Glomerular endothelial cell (primary cell): Measurements from ENCODE around the gene FAM210A. TPM values are rescaled to one million over a fixed set of nuclear protein-coding genes. Genes with fewer than 3 reads are reported as not detected.
A peak's percentile ranks its signal among the peaks of the same experiment; 100 is the strongest.
"Not testable (repeated sequence)": the region's sequence is repeated elsewhere in the genome, so short reads cannot be mapped to it uniquely, and the experiment has no call there.

Experiments
- DNase-seq: peaks from one replicate; pipeline ENCODE4 v3.0.0-alpha.2; 2011; ENCODE audit warnings: low read depth, low spot score; ENCODE audit errors: extremely low read depth
- total RNA-seq: library from RNA; depleted of rRNA; stranded (reverse); fragments of >200 nt; gene quantifications from 2 replicates; pipeline ENCODE4 v1.2.3, GENCODE V29; 2015

The FAM210A gene, protein sequence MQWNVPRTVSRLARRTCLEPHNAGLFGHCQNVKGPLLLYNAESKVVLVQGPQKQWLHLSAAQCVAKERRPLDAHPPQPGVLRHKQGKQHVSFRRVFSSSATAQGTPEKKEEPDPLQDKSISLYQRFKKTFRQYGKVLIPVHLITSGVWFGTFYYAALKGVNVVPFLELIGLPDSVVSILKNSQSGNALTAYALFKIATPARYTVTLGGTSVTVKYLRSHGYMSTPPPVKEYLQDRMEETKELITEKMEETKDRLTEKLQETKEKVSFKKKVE
- 5.4 and 9.9 TPM in 2 replicates for total RNA-seq

DNA sequence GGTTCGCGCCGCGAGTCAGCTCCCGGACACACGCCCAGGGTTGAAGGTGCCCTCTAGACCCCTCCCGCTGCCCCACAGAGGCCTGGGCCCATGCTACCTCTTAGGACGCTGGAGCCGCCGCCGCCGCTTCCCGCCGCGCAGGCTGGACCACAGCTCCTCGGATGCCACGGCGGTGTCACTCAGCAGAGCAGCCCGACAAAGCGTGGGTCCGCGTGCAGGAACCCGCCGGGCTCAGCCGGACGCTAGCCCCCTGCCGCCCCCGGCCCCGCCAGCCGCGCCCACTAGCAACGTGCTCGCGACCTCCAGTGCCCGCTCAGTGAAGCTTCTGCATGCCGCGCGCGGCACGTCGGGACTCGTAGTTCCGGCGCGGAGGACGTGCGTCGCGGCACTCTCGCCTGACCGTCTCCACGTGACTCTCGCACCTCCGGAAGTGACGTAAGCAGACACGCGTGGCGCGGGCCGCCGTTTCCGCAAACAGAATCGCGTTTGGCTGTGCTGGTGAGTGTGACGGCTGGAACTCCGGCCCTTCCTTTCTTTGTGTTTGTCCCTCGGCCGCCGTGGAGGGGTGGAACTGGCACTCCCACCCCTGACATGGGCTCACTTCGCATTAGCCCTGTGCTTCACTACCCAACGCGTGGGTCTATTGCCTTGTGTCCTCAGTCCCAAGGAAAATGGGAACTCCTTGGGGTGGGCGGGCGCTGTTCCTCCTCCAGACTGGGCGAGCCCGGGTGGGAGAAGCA is at the start of gene FAM210A, which contains the start of gene RNMT:
FAM210A (minus strand) TSS at position 327 of the 740 bp plus-strand sequence. CDS start 44,481 bp downstream, outside the sequence.
RNMT (plus strand) TSS at position 442 of the 740 bp plus-strand sequence. CDS start 4,845 bp downstream, outside the sequence.
- peak; percentile 68 for DNase-seq

DNA sequence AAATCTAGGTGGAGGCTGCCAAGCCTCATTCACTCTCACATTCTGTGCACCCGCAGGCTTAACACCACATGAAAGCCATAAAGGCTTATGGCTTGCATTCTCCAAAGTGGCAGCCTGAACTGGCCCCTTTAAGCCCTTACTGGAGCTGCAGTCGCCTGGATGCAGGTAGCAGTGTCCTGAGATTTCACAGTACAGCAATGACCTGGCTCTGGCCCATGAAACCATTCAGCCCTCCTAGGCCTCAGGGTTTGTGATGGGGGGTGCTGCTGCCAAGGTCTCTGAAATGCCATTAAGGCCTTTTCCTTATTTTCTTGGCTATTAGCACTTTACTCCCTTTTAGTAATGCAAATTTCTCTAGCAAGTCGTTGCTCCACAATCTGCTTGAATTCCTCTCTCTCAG is 48.7 kb upstream of the FAM210A start:
- DNase-seq = no peak

- DNase-seq = no peak
Observed at GRCh38 chr18:13762690-13763439, 36.5 kb upstream of the FAM210A start.

DNA sequence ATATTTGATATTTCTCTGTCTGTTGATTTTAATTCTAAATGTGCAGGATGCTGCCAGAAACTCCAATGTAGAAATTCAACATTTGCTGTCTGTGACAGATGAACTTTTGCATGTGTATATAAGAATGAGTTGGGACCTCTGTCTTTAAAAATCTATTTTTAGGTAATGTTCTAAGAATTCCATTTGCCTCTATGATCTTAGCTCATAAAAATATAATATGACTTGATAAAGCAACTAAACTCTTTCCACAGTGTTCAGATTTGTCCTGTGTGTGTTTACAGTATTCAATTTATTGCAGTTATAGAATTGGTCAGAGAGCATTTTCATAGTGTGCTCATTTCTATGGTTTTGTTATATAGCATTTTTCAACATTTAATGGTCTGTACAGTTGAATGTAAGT is 33.7 kb upstream of the FAM210A start:
- no peak for DNase-seq

DNA sequence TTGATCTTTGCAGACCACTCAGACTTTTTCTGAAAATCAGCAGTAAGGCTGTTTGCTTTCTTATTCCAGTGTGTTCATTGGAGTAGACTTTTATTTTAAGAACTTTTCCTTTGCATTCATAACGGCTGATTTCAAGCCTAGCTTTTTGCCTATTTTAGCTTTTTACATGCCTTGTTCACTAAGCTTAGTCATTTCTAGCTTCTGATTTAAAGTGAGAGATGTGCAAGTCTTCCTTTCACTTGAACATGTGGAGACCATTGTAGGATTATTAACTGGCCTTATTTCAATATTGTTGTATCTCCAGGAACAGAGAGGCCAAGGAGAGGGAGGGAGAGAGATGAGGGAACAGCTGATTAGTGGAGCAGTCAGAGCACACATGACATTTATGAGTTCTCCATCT is 32.3 kb upstream of the FAM210A start:
- DNase-seq = no peak

DNA sequence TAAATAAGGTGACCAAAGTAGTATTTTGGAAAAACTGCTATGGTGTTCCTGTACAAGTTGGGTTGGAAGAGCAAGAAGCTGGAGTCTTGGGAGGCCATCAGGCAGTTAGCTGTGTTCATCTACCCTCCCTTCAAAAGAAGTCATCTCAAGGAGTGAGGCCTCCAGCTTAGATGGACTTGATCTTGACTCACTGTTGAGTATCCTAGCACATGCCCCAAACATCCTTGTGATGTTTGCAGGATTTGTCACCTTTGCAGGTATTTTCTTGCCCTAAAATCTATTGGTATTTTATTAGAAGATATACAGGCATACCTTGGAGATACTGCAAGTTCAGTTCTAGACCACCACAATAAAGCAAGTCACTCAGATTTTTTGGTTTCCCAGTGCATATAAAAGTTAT is 30.3 kb upstream of the FAM210A start:
- DNase-seq = no peak

GRCh38 chr18:13756261-13756660 is 29.9 kb upstream of the FAM210A start:
- no peak for DNase-seq

GRCh38 chr18:13751599-13751998 is 25.2 kb upstream of the FAM210A start:
- DNase-seq = not testable (repeated sequence)

DNA sequence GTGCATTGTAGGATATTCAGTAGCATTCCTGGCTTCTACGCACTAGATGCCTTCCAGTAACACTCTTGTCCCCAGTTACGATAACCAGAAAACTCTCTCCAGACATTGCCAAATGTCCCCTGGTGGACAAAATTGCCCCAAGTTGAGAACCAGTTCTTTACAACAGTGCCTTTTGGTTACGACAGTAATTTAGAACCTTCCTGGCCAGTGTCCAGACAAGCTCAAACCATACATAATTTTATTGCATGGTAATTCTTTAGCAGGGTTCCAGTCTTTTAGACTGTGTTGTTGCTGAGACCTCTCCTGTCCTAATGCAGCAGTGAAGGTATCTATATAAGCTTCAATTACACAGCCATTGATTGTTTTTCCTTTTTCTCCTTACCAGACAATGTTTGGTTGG is 20.3 kb upstream of the FAM210A start:
- DNase-seq = no peak

DNA sequence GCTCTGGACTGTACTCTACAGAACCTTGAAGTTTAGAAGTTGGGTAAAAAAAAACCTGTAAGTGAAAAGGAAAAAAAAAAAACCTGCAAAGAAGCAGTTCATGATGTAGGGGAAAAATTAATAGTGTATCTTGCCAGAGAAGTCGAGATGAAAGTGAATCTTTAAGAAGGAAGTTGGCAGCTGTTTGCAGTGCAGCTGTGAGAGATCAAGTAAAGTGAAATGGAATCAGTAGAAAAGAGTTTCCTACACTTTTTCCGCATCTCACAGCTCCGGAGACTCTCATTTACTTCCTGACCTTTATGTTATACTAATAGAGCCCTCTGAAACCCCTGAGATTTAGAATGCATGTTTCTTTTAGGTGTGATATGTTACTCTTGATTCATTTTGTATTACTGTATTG is 19.3 kb upstream of the FAM210A start:
- no peak for DNase-seq

- no peak for DNase-seq
Observed at GRCh38 chr18:13735681-13736080, 9.3 kb upstream of the FAM210A start.

DNA sequence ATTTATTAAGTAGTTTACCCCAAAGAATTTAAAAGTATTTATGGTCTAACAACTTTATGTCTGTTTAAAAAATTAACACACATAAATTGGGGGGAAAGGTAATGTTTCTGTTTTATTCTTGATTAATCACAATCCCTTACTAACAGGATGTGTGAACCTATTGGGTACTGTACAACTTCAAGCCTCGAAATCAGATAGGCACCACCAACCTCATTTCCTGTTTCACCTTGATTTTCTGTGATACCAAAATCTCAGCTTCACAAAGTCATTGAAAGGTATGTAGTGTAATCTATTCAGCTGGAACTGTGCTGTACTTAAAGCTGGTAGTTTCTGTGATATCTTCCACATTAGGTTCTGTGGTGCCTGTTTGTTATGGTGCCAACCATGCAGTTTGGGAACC is 4.1 kb upstream of the FAM210A start:
- DNase-seq = no peak

DNA sequence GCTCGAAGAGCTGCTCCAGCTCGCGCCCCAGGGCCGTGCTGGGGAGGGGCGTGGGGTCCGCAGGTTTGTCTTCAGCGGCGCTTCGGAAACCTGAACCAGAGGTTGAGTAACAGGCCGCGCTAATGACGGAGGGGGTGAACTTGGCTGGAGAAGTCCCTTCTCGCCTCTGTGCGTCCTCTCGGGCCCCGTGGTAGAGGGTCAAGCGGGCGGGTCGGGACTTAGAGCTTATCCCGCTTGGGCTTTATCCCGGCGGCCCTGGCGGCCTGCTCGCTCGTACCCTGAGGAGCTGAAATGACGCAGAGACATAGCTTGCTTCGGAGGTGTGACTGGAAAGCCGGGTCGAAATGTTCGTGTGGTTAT is 594 bp upstream of the FAM210A start:
- no peak for DNase-seq

DNA sequence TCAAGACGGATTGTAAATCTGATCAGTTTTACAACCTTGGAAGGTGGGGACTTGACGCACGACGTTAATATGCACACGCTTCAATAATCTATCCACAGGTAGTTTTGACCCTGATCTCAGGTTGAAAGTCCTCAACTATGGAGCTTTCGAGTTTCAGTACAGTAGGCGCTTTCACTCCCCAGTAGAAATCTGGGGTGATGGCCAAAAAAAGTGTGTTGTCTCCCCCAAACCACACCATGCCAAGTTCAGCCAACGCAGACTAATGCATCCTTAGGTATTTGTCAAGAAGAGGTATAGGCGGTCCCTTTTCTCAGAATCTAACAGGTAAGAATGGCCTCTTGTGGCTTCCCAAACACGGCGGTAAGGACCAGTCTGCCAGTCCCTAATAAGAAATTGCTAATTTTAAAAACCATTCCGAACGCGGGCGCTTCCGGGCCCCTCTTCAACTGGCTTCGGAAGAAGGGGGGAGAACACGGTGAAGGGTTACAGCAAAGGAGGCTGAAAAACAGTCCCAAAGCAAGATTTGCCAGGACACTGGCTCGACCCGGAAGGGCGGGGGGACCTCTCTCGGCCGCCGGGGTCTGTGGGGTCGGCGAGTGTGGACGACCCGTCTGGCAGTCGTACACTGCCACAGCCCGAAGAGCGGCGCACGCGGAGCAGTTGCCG is 659 bp downstream of the FAM210A start:
- DNase-seq = no peak

GRCh38 chr18:13720847-13721246 is 5.5 kb downstream of the FAM210A start:
- no peak for DNase-seq

DNA sequence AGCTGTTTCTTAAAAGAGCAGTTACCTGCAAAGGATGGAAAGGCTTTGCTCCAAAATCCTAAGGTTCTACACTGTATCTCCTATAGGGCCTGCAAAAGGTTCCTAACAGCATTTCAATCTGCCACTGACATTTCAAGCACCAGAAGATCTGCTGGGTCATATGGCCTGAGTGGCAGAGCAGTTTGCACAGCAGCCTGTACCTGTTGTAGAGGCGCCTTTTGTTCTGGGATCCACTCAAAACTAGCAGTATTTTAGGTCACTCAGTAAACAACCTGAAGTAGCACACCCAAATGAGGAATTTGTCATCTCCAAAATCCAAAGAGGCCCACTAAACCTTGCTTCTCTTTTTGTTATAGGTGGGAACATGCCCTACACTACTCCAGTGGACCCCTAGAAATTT is 6.2 kb downstream of the FAM210A start:
- DNase-seq = no peak

- DNase-seq = no peak
Observed at GRCh38 chr18:13716916-13717315, 9.4 kb downstream of the FAM210A start.

DNA sequence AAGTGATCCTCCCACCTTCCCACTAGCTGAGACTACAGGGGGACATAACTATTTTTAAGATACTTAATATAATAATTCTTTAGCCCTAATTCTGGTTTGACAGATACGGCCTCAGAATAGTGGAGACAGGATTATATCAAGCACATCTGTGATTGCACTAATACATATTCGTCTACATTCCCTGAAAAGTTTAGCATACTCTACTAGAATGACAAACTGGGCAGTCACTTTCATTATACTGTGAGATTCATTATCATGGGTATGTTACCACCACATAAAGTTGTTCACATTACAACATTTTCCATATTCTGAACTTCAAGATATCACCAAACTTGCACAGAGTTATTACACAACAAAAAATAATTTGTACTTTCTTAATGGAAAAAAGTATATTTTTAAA is 11.0 kb downstream of the FAM210A start:
- no peak for DNase-seq

DNA sequence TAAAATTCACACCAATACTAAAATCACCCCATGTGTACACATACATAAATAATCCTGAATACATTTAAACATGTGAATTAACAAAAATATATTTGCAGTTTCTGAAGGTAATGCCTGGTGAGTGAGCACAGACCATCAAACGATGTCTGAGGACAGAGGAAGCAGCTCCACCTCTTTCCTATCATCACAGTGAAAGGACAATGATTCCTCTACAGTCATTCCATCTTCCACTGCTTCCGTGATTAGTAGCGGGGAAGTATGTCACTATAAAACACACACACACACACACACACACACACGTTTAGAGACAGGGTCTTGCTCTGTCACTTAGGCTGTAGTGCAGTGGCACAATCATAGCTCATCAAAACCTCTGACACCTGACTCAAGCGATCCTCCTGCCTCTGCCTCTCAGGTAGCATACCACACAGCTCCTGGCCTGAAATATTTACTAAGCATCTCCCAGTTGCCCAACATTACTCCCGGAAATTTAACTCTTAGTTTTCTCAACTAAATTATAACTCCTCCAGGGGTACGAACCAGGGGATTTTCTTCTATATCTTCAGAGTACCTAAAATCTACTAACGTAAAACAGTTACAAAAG is 12.8 kb downstream of the FAM210A start:
- no peak for DNase-seq

GRCh38 chr18:13712400-13713131 is 13.8 kb downstream of the FAM210A start:
- no peak for DNase-seq
